HG03460 (cell line): ENCODE data around the gene ZNF280B.

Experiments
- ATAC-seq: cut with Tn5 transposase; IDR thresholded peaks from one replicate; pipeline ENCODE4 v1.9.1; 2021; ENCODE audit not compliant: unreplicated experiment

The ZNF280B gene, protein sequence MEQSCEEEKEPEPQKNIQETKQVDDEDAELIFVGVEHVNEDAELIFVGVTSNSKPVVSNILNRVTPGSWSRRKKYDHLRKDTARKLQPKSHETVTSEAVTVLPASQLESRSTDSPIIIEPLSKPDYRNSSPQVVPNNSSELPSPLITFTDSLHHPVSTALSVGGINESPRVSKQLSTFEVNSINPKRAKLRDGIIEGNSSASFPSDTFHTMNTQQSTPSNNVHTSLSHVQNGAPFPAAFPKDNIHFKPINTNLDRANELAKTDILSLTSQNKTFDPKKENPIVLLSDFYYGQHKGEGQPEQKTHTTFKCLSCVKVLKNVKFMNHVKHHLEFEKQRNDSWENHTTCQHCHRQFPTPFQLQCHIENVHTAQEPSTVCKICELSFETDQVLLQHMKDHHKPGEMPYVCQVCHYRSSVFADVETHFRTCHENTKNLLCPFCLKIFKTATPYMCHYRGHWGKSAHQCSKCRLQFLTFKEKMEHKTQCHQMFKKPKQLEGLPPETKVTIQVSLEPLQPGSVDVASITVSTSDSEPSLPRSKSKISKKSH

DNA sequence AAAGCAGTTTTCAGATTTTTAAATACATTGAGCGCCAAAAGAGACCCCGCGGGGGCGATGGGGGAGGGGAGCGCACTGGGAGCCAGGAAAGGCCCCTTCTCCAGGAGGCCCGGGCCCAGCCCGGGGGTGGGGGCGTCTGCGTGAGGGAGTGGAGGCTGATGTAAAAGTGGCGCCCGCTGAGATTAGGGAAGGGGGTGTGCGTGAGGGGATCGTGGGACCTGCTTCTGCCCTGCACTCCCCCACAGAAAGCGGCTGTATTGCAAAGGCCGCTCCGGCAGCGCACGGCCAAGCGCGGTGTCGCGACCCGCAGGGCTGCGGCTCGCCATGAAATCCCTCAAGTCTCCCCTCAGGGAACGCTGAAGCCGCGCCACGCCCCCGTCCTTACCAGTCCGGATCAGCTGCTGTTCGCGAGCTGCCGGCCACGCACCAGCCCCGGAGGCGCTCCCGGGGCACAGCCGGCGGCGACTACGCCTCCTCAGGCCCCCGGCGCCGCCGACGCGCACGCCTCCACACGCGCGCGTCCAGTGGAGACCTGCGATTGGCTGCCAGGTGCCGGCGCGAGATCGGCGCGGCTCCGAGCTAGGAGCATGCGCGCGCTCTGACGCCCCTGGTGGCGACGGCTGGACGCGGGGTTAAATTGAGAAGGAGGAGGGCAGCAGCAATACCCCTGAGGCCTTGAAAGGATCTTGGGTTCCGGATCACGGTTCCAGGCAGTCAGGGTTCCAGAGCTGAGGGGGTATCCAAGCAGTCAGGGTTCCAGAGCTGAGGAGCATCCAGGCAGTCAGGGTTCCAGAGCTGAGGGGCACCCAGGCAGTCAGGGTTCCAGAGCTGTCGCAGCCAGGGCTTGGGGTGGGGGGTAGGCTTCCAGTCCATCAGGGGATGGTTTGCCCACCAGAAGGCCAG lies at the start of gene ZNF280B:
TSS of gene ZNF280B (minus strand) at position 469 of the 903 bp plus-strand sequence. CDS start 19,344 bp downstream, outside the sequence.
- peak; percentile 91 for ATAC-seq

DNA sequence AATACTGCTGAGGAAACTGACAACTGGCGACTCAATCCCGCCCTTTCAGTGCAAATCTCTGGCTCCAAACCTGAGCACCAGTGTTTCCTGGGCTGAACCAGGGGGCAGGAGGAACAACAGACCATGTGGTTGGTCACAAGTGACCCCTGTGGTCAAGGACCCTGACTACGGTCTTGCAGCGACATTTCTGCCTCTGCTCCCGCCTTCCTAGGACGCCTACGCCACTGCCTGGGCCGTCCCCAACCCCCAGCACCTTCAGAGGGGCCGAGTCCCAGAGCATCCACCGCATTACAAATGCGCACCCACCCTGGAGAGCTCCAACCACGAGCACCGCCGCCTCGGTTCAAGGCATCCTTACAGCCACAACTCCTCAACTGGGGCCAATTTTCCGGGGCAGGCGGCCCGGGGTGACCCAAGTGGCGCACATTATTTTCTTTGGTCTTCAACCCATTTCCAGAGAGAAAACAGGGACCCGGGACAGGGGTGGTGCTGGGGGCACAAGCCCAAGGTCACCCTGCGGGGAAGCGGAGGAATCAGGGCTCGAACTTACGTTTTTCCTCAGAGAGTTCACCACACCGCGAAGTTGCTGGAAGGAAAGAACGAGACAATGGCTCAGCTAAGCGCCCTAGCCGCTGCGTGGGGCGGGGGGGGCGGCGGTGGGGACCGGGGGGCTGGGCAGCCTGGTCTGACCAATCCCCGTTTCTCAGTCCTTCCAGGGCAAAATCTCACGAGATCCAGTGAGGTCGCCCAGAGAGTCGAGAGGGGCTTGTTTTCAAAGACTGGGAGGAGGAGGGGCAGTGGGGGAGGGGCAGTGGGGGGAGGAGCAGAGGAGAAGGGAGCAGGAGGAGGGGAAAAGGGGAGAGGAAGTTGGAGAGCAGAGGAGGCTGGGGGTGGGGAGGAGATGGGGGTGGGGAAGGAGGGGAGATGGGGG lies 48.7 kb upstream of the ZNF280B start:
- ATAC-seq = no peak

DNA sequence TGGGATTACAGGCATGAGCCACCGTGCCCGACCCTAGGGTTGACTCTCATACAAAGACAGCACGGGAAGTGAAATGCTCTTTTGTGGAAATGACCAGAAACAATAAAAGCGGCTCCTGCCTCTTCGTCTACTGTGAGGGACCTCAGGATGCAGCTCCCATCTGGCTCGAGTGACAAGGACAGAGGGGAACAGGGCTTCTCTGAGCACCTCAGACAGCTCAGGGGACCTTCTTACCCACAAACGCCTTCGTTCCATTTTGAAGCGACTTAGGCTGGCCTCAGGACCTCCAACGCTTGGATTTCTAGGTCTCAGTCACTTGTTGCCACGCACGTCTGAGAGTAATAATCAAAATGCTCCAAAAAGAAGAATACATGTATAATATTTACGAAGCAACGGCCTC lies 48.0 kb upstream of the ZNF280B start:
- ATAC-seq = no peak

DNA sequence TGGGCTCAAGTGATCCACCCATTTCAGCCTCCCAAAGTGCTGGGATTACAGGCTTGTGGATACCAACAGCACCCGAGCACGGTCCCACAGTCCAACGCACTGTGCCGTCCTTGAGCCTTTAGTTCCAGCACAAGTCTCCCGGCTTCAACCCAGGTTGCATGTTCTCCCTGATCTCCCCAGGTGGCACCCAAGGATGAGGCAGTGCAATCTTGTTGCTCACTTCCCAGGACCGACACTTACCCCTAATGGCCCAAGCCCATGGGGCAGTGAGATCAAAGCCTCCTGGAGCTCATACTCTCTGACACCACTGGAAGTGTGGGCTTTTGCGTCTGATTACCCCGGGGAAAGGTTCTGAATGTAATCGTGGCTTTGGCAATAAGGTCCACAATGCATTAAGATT lies 47.1 kb upstream of the ZNF280B start:
- no peak for ATAC-seq

DNA sequence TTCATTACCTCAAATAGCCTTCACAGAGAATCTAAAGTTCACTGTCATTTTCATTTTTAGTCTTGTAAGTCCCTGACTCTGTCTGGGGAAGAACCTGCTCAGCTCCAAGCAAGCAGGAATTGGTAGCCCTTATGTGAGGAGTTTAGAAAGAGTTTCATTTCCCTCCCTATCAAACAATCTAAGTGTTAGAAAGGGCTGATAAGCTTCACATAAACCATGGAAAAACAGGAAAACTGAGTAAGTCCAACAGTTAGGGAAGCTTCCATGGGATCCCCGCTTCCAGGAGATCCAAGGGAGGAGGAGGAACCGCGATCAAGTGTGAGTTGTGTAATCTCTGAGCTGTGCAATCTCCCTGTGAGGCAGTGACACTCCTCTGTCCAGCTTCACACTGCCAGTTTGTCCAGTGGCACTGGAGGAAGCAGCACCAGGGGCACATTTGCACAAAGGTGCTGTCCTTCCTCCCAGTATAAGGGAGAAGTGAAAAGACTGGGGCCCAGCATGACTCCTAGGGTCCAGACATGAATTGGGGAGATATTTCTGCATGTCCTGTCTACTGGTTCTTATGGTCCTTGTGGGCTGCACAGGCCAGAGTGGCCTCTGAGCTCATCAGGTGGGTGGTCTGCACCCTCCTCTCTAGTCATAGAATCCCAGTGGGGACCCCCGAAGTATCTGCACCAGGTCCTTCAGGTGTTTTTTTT lies 46.2 kb upstream of the ZNF280B start:
- no peak for ATAC-seq

DNA sequence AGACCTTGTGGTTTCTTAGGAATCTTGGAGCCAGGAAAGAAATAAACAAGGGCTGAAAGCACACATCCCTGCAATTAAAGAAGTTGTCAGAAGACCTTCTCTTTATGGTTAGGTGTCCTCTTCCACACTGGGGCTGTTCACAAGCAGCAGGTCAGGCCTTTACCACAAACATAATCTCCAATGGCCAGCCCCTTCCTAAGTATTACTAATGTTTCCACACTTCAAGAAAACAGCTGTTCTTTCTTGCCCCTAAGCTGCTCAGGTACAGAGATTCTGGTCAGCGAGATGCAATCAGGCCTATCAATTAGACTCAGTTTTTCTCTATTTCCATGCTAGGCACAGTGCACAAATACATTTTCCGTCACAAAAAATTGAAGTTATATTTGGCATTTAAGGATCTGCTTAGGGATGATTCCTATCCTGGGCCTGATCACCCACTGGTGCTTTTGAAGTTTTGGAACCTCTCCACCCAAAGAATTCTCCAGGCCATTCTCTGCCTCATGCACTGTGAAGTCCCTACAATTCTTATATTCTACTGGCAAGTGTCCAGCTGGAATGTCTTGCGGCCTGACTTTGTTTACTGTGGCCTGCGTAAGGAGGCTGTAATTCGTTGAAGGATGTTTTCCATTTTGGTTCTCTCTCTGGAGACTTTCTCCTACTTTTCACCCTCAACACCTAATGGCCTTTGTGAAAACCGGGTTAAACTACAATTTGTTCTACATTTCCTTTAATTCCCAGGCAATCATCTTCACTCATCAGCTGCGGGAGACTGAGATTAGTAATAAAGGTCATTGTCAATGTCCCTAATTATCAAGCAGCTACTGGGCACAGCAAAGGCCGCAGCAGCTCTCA lies 45.4 kb upstream of the ZNF280B start:
- ATAC-seq = no peak

DNA sequence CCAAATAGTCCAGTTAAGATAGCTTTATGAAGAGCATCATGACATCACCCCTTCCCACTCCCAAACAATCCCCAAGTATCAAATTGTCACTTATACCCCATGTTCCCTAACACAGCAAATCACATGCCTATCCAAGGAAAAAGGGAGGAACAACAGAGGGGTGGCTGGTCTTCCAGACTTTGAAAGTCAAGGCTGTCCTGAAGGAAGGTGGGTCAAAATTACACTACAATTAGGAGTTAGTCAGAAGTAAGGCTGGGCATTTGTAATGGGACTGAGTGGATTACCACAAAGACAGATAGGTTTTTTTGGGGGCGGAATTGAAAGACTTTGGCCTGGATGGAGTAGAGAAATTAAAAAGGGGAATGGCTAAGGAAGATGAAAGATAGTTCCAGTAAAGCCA lies 44.6 kb upstream of the ZNF280B start:
- no peak for ATAC-seq

DNA sequence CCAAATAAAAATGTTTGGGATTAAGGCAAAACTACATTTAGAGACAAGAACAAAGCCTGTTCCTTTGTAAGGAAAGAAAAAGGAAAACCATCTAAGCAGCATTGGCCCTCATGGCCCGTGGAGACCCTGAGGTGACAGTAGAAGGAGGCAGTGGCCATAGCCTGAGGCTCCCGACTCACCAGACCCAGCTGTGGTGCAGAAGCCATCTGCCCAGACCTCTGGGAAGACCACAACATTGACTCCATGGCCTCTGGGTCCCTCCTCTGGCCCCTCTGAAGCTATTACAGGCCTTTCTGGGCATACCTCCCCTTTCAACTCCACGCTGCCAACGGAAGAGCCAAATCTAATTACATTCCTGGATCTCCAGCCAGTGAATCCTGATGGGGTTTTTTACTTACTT lies 44.1 kb upstream of the ZNF280B start:
- no peak for ATAC-seq

DNA sequence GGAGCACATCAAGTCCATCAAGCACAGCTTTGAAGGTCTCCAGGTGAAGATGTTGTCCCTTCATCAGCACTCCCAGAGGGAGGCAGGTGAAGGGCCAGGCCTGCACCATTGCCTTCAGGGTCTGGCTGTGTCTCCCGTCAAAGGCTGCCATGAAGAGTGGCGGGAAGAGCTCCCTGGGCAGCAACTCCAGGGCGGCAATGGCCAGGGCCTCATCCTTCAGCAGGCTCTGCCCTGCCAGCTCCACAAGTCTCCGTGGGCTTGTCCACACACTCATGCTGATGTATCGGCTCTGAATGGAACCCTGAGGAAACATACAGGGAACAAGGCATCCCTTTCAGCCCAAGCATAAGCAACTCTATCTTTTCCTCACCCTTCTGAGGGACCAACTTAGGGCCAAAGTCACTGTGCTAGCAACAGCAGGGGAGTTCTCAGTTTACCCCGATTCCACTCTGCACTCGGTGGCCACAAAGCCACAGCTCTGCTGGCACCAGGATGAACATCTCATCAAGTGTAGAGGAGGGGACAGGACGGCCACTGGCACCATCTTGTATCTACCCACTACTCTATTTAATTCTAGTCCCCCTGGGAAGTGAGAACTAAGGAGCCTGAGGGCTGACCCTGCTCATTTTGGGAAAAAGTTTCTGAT lies 42.4 kb upstream of the ZNF280B start:
- ATAC-seq = no peak

DNA sequence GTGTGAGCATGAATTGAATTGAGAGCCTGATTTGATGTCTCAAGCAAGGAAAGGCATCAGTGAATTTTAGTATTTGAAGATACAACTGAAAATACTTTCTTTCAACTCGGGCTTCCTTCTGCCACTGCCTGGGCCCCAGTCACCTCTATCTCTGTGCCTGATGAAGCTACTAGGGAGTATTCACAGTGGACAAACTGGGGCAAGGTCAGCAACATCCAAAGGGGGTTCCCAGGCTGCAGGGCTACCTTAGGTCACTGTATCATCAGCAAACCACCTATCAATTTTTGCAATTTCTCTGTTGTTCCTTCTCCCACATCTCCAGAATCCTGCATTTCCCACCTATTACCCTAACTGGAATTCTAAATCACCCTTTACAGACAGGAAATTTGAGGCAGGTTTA lies 40.4 kb upstream of the ZNF280B start:
- no peak for ATAC-seq

DNA sequence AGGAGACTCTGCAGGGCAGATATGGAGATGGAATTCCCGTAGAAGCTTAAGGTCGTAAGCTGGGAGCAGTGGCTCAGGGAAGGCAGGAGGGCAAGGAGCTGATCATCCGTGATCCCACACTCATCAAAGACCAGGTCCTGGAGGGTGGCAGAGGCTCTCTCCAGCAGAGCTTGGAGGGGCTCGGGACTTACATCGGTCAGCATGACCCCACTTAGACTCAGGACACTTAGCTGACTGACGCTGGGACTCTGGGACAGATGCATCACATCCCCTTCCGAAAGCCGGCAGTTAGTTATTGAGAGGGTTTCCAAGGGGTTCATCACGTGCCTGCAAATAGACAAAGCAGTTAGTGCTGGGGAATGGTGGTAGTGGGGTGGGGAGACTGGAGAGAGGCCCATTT lies 39.8 kb upstream of the ZNF280B start:
- ATAC-seq = no peak

DNA sequence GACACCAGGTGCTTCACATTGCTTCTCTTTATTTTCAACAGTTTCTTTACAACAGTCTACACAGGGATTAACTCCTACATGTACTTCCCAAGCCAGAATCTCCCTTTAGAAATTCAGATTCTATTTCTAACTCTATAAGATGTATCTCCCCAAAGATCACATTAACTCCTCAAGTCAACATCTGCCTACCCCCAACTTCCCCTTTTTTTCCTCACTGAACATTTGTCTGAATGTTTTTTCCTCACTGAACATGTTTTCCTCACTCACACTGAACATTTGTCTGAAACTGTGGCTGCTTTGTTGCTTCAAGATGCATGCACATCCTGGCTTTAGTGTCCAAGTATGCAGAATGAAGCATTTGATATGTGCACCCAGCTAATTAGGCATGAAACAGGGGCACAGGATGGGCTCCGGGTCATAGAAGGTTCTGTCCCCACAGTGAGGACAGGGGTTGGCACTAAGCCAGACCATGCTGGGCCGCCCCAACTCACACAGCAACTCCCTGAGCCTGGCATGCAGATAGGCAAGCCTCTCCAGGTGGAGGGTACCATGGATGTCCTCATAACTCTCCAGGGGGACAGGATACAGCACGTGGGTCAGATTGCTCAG lies 39.3 kb upstream of the ZNF280B start:
- ATAC-seq = no peak

DNA sequence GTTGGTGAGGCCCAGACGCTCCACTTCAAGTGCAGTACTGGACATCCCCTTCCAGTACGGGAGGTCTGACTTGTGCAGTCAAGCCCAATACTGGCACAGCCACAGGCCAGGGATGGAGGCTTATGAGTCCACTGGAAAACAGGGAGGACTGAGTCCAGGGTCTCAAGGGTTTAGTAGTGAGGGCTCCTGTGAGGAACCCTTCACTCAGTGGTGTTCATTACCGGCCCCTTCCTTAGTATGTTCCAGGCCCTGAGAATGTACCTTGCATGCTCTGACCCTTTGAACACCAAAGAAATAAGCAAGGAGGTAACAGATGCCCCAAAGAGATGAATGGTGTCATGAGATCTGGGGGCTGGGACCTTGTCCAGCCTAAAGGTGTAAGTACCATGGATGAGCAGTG lies 38.7 kb upstream of the ZNF280B start:
- ATAC-seq = no peak

DNA sequence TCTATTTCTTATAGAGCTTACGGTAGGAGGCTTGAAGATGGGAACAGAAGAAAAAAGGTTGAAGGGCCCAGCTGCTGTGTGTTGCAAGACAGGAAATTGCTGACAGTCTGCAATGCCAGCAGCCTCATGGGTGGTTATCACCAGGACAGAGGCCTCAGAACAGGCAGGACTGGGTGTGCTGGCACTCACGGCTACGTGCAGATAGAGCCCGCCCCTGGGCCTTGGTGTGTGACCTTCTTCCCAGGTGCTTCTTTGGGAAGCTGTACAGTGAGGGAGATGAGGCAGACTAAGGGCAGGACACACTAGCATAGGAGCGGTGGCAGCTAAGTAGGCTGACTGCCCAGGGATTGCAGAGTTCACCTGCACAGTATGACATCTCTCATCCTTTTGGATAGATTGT lies 37.9 kb upstream of the ZNF280B start:
- no peak for ATAC-seq

DNA sequence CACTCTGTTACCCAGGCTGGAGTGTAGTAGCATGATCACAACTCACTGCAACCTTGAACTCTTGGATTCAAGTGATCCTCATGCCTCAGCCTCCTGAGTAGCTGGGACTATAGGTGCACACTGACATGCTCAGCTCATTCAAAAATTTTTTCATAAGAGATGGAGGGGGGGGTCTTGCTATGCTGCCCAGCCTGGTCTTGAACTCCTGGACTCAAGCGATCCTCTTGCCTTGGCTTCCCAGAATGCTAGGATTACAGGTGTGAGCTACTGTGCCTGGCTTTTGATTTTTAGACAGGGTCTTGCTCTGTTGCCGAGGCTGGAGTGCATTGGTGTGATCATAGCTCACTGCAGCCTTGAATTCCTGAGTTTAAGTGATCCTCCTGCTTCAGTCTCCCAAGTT lies 36.5 kb upstream of the ZNF280B start:
- no peak for ATAC-seq

DNA sequence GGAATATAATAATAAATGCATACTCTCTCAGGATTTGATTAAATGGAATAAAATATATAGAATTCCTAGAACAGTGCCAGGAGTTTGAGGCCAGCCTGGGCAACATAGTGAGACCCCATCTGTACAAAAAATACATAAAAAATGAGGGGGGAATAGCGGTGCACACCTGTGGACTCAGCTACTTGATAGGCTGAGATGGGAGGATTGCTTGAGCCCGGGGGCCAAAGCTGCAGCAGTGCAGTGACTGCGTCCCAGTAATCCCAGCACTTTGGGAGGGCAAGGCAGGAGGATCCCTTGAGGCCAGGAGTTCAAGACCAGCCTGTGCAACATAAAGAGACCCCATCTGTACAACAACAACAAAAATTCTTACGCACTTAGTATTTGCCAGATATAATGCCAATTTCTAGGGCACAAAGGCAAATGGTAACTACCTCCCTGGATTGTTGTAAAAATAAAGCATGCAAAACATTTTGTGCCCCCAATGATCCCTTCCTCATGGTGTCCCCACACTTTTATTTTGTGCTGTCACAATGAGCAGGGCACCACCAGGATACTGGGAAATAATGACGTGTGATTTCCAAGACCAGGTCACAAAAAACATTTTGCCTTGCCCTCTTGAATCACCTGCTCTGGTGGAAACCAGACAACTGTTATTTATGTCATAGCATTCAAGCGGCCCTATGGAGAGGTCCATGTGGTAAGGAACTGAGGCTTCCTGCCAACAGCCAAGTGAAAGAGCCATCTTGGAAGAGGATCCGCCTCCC lies 29.9 kb upstream of the ZNF280B start:
- ATAC-seq = no peak

DNA sequence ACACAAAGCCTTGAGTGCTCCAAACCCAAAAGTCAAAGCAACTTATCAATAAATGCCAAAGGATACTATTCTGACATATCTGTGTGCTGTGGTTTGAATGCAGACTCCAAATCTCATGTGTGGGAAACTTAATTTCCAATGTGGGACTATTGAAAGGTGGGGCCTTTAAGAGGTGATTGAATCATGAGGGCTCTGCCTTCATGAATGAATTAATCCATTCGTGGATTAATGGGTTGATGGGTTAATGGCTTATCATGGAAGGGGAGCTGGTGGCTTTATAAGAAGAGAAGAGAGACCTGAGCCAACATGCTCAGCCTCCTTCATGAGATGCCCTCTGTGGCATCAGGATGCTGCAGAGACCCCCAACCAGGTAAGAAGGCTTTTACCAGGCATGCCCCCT lies 28.4 kb upstream of the ZNF280B start:
- ATAC-seq = no peak

DNA sequence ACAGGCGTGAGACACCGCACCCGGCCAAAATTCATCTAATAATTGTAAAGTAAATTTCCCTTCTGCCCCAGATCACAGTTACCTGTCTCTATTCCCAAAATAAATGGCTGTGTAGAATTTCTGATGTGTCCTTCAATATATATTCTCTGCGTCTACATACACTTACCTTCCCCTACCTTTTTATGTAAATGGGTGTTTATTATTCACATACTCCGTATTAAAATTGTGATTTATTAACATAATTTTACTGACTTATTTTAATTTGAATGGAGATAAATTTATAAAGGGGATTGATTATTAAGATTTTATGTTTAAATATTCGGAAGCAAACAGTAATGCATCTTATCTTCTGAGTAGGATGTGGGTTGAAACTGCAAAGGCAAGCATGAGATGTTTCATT lies 28.0 kb upstream of the ZNF280B start:
- ATAC-seq = no peak
